COLO668 (cell line): ENCODE data around the gene NAGPA.
"Not testable (repeated sequence)": the region's sequence is repeated elsewhere in the genome, so short reads cannot be mapped to it uniquely, and the experiment has no call there.

ENCODE experiments used
- DNase-seq: peaks from one replicate; lab custom pipeline; 2025; ENCODE audit not compliant: unreplicated experiment; lab: John Stamatoyannopoulos, UW

Gene NAGPA

GRCh38 chr16:5062051-5062450 lies 28.3 kb upstream of the NAGPA start:
- DNase-seq, result no peak

GRCh38 chr16:5060073-5060641 lies 26.4 kb upstream of the NAGPA start:
- DNase-seq, result no peak

GRCh38 chr16:5059386-5060072 lies 25.8 kb upstream of the NAGPA start:
- DNase-seq, result no peak

DNA sequence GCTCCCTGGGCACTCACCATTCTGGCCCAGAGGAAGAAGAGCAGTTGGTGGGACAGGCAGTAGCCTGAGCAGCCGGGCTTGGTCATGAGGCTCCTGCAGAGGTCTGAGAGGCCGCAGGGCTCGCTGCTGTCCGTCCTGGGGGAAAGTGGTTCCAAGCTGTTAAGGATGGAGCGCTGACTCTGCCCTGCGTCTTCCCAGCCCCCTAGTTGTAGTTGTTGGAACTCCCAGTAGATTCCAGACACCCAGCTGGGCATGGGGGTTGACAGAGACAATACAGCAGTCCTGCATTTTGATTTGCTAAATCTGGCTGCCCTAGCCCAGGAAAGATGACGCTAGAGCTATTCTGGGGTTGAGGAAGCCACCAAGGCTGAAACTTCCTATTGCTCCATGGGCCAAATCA lies 24.7 kb upstream of the NAGPA start:
- DNase-seq, result no peak

DNA sequence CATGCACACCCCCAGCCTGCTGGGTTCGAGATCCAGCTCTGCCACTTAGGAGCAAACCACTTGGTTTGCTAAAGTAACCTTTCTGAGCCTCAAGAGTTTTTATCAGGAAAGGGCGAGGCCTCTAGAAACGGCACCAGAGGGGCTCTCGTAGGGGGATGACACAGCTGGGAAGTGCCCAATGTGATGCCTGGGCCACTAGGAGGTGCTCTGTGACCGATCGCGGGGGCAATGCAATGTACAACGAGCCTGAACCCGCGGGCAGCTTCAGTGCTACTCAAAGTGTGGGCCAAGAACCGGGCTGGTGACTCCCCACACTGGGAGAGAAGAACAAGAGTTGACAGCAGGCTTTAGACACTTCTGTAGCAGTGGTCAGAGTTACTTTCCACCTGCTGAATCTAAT lies 22.6 kb upstream of the NAGPA start:
- peak; percentile 20 for DNase-seq

DNA sequence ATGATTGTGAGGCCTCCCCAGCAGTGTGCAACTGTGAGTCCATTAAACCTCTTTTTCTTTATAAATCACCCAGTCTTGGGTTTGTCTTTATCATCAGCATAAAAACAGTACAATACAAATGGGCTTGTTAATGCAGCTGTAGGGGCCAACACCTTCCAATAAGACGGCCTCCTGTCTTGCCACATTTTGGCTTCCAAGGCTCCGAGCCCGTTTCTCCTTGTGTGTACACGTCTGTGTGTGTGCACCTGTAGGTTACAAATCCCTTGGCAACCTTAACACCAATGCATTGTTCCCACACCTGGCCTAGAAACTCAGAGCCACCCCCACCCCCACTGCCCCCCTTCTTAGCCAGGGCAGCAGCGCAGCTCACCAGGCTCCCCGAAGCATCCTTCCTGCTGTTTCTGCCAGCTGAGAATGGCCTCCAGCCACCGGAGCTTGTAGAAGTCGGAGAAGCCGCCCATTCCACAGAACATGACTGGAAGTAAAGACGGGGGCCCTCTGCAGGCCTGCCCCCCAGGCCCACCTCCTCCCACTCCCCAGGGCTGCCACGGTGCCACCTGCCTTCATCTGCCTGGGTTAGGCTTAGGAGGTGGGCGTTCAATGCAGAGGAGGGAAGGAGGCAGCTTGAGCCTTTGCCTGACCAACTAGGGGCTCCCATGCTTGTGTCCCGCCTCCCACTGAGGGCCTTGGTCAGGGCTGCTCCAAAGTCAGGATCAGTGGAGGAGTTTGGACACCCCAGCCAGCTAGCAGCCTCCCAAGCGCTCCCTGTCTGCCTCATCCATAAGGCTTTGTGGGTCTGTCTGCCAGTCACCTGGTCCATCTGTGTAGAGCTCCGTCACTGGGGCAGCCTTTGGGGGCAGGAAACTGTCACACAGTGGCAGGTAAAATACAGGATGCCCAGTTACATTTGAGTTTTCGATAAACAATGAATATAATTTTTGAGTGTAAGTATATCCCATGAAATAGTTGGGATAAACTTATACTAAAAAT lies 21.4 kb upstream of the NAGPA start:
- no peak for DNase-seq

- DNase-seq, result no peak
These were observed 13.2 kb upstream of the NAGPA start for GRCh38 chr16:5046914-5047313.

GRCh38 chr16:5045499-5046115 lies 11.9 kb upstream of the NAGPA start:
- DNase-seq, result no peak

GRCh38 chr16:5044581-5044980 lies 10.8 kb upstream of the NAGPA start:
- DNase-seq, result not testable (repeated sequence)

DNA sequence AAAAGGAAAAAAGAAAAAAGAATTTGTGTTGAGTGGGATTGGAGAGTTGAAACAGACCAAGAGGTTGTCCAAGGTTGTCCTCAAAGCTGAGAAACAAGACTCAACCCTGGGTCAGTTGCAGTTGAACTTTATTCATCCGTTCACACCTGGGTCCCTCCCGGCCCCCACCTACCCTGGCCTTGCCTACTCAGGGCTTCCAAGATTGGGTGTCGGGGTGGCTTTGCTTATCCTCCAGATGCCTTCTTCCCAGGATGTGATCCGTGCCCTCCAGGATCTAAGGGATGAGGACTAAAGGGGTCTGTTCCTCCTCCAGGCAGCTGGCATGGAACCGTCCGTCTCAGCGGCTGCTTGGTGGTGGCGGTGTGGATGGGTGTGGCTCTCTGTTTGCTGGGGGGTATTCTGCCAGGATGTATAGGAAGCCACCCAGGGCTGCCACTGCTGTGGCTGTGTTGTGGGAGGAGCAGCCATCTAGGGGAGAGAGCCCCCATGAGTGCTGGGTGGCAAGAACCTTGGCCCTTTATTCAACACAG lies 10.3 kb upstream of the NAGPA start:
- no peak for DNase-seq

DNA sequence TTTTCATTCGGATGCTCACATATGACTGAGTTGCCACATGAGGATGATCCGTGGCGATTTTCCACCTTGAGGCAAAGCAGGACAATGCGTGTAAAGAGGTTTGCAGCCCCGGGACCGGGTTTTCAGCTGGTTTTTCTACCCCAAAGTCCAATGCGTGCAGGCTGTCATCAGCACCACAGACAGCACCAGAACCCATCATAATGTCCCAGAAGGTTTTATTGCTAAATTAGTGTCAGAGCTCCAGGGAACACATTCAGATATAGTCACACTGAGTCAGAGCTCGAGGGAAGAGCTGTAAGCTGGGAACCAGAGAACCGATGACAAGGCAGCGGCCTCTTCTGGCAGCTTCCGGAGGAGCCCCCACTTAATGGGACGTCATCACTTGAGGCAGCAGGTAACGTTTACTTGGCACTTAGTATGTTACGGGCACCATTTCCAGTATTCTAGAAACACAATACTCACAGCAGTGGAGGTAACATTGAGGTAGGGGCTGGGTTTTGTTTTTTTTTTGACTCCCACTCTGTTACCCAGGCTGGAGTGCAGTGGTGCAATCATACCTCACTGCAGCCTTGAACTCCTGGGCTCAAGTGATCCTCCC lies 8.9 kb upstream of the NAGPA start:
- peak; percentile 23 for DNase-seq

DNA sequence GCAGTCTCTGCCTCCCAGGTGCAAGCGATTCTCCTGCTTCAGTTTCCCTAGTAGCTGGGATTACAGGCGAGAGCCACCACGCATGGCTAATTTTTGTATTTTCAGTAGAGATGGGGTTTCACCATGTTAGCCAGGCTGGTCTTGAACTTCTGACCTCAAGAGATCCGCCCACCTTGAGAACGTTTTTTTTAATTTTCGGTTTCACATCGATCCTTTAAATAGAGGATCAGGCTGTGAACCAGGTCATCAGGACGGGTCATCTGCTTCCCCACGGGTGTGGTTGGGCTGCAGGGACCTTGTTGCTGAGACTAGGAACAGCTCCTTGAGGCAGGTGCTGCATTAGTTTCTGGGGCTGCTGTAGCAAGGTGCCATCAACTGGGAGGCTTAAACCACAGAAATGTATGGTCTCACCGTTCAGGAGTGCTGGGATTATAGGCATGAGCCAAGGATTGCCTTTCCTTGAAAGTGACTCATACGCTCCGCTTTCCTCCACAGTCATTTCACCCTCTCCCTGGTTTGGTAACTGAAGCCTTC lies 7.9 kb upstream of the NAGPA start:
- no peak for DNase-seq

DNA sequence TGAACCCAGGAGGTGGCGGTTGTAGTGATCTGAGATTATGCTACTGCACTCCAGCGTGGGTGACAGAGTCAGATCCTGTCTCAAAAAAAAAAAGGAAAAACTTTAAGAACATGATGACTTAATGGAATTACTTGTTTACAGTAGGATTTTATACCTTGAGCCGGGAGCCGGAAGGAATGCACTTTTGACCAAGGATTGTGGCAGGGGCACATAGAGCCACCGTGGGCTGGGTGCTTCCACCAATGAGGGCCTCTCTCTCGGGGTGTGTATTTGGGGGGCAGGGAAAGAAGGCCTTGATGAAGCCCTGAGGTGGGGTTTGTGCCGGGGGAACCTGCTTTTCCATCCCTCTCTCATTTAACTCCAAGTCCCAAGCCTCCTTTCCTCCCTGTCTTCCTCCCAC lies 6.7 kb upstream of the NAGPA start:
- no peak for DNase-seq

DNA sequence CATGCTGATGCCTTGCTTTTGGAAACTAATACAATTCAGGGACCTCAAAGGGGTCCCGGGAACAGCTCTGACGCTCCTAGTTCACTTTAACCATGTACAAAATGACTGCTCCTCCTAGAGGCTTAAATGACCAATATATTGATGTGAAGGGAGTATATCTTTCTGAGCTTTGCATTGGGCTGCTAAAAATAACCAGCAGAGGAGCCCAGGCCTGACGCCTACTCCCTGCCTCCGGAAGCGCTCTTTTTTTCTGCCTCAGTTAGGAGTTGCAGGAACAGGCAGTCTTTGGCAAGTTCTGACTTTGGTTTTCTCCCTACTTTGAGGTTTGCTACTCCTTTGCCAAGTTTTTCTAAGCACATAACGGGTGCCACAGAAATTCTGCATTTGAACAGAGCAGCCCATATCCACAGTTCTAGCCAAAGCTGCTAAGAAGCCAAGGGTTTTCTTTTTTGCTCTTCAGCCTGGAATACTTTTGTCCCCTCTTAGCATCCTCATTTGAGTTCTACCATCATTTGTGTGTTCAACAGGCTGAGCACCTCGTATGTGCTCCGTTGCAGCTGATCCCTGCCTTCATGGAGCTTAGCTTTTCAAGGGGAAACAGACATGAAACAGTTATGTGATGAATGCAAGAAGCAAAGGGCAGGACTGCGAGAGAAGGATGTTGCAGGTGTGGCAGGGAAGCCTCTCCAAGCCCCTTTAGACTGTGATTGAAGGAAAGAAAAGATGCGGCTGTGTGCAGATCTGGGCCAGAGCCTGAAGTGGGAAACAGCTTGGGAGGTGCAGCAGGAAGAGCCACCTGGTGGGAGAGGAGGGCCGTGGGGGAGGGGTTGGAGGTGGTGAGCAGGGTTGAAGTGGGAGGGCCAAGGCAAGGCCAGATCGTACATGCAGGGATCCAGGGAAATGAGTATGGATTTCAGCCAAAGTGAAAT lies 2.8 kb upstream of the NAGPA start:
- no peak for DNase-seq

- no peak for DNase-seq
These were observed 2.1 kb upstream of the NAGPA start for GRCh38 chr16:5035909-5036227.

GRCh38 chr16:5034167-5034523 lies 410 bp upstream of the NAGPA start:
- no peak for DNase-seq

GRCh38 chr16:5032748-5033167 lies 977 bp downstream of the NAGPA start:
- DNase-seq, result no peak

GRCh38 chr16:5031601-5032000 lies 2.1 kb downstream of the NAGPA start:
- DNase-seq, result no peak

DNA sequence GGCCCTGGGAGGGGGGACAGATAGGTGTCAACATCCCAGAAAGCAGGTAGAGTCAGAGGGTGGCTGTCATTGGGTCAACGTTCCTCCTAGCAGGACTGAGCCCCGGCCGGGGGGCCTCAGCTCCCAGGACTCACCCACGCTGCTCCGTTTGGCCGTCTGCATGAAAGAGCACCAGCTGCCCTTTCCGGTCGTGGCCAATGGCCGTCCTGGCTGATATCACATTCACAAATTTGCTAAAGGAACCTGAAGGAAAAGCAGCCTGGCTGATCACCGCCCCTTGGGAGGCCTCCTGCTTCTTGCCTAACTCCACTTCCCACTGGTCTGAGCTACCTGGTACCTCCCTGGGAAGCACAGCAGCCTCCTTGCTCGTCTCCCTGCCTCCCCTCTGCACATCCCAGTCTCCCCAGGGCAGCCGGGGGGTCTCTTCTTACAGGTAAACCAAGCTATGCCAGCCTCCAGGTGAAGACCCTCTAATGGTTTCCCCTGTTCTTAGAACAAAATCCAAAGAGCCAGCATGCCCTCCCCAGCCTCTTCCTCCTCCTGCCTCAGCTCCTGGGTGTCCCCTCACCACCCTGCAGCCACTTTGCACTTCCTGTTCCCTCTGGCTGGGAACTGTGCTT lies 3.4 kb downstream of the NAGPA start:
- DNase-seq, result no peak
